ENCODE data around the gene INCA1.

The INCA1 gene

GRCh38 chr17:4945944-4946280, 51.4 kb downstream of the INCA1 start:
- Histone ChIP-seq H2AFZ (ENCODE audit: low read depth, low read length) (no peak overlapping the region), H3K9ac (ENCODE audit: low read depth, low read length) (peak overlapping the region; percentile 98), H3K4me2 (ENCODE audit: insufficient read depth, low read length) (peak overlapping the region; percentile 97), H3K9me3 (ENCODE audit: insufficient read depth, low read length, severe bottlenecking) (no peaks in the 10 kb centered on the region), H3K36me3 (ENCODE audit: insufficient read depth, low read length) (peaks cover 70% of the 10 kb centered on the region), H3K4me1 (ENCODE audit: insufficient read depth, low read length) (peaks cover 78% of the 10 kb centered on the region), H4K20me1 (ENCODE audit: insufficient read depth, low read length) (peaks cover 59% of the 10 kb centered on the region), H3K4me3 (ENCODE audit: low read depth in 1 of 2, low read length in 2 of 2) (peak overlapping the region; percentile 72 to 91; a peak in 3 of 4 replicates), H3K27me3 (ENCODE audit: insufficient read depth, low read length, poor library complexity) (no peaks in the 10 kb centered on the region), H3K27ac (ENCODE audit: low read length) (peak overlapping the region; percentile 97), H3K79me2 (ENCODE audit: insufficient read depth, low read length) (peaks cover 84% of the 10 kb centered on the region)
- TF ChIP-seq EZH2 (IDR thresholded peaks at IDR 0.05; ENCODE audit: borderline replicate concordance, low read depth, low read length, severe bottlenecking) (no peak), CTCF (IDR thresholded peaks at IDR 0.05; ENCODE audit: borderline replicate concordance, extremely low read depth, low read length, poor library complexity, severe bottlenecking) (no peak)
- no peak for ATAC-seq (ENCODE audit: insufficient read depth, low read depth)
- DNase-seq, result no peak

GRCh38 chr17:4945176-4945943, 52.0 kb downstream of the INCA1 start:
- peaks cover 60% of the 10 kb centered on the region for H4K20me1 ChIP-seq (ENCODE audit: insufficient read depth, low read length)
- peak overlapping the region; percentile 97 for H3K4me2 ChIP-seq (ENCODE audit: insufficient read depth, low read length)
- H2AFZ ChIP-seq (ENCODE audit: low read depth, low read length), result no peak overlapping the region
- H3K36me3 ChIP-seq (ENCODE audit: insufficient read depth, low read length), result peaks cover 70% of the 10 kb centered on the region
- H3K9ac ChIP-seq (ENCODE audit: low read depth, low read length), result peak overlapping the region; percentile 98
- no peaks in the 10 kb centered on the region for H3K27me3 ChIP-seq (ENCODE audit: insufficient read depth, low read length, poor library complexity)
- H3K79me2 ChIP-seq (ENCODE audit: insufficient read depth, low read length), result peaks cover 84% of the 10 kb centered on the region
- DNase-seq (peak; percentile 62), ATAC-seq (ENCODE audit: insufficient read depth, low read depth) (no peak)
- peaks cover 74% of the 10 kb centered on the region for H3K4me1 ChIP-seq (ENCODE audit: insufficient read depth, low read length)
- H3K9me3 ChIP-seq (ENCODE audit: insufficient read depth, low read length, severe bottlenecking), result no peaks in the 10 kb centered on the region
- H3K27ac ChIP-seq (ENCODE audit: low read length), result peak overlapping the region; percentile 54
- H3K4me3 ChIP-seq (ENCODE audit: low read depth in 1 of 2, low read length in 2 of 2), result peak overlapping the region in 1 of 2 experiments; percentile 91; a peak in 2 of 4 replicates
- TF ChIP-seq CTCF (IDR thresholded peaks at IDR 0.05; ENCODE audit: borderline replicate concordance, extremely low read depth, low read length, poor library complexity, severe bottlenecking) (no peak), EZH2 (IDR thresholded peaks at IDR 0.05; ENCODE audit: borderline replicate concordance, low read depth, low read length, severe bottlenecking) (no peak)

GRCh38 chr17:4944554-4945175, 52.7 kb downstream of the INCA1 start:
- Histone ChIP-seq H4K20me1 (ENCODE audit: insufficient read depth, low read length) (peaks cover 60% of the 10 kb centered on the region), H2AFZ (ENCODE audit: low read depth, low read length) (no peak overlapping the region), H3K9me3 (ENCODE audit: insufficient read depth, low read length, severe bottlenecking) (no peaks in the 10 kb centered on the region), H3K4me3 (ENCODE audit: low read depth in 1 of 2, low read length in 2 of 2) (peak overlapping the region in 1 of 2 experiments; percentile 91; a peak in 1 of 4 replicates), H3K27ac (ENCODE audit: low read length) (peak overlapping the region; percentile 51), H3K27me3 (ENCODE audit: insufficient read depth, low read length, poor library complexity) (no peaks in the 10 kb centered on the region), H3K9ac (ENCODE audit: low read depth, low read length) (peak overlapping the region; percentile 82; the same call in 1 of the 2 replicates), H3K36me3 (ENCODE audit: insufficient read depth, low read length) (peaks cover 70% of the 10 kb centered on the region), H3K4me2 (ENCODE audit: insufficient read depth, low read length) (peak overlapping the region; percentile 97), H3K79me2 (ENCODE audit: insufficient read depth, low read length) (peaks cover 80% of the 10 kb centered on the region), H3K4me1 (ENCODE audit: insufficient read depth, low read length) (peaks cover 70% of the 10 kb centered on the region)
- TF ChIP-seq CTCF (IDR thresholded peaks at IDR 0.05; ENCODE audit: borderline replicate concordance, extremely low read depth, low read length, poor library complexity, severe bottlenecking) (no peak), EZH2 (IDR thresholded peaks at IDR 0.05; ENCODE audit: borderline replicate concordance, low read depth, low read length, severe bottlenecking) (no peak)
- ATAC-seq (ENCODE audit: insufficient read depth, low read depth) (no peak), DNase-seq (peak; percentile 44)

Data from DND-41 (cell line).